PFSK-1 (cell line): ENCODE data around the gene RAC2.

ENCODE experiments used
- FOXP2 ChIP-seq: optimal IDR thresholded peaks from 2 replicates; pipeline ENCODE3; 2011; ENCODE audit warnings: borderline replicate concordance, control low read depth, inconsistent platforms; ENCODE audit not compliant: insufficient read depth; ENCODE audit errors: extremely low read length, extremely low read depth
- POLR2AphosphoS5 ChIP-seq: IDR thresholded peaks from 2 replicates; pipeline ENCODE4 v1.6.1; 2012; ENCODE audit warnings: low read depth, mild to moderate bottlenecking, control low read depth, low read length, moderate library complexity
- SIN3A ChIP-seq: IDR thresholded peaks from 2 replicates; pipeline ENCODE4 v1.6.1; 2012; ENCODE audit warnings: mild to moderate bottlenecking, low read length, moderate library complexity, borderline replicate concordance; ENCODE audit not compliant: insufficient read depth
- TAF1 ChIP-seq: IDR thresholded peaks from 2 replicates; pipeline ENCODE4 v1.6.1; 2012; ENCODE audit warnings: low read length, control low read depth, borderline replicate concordance; ENCODE audit not compliant: insufficient read depth
- TF ChIP-seq, protein P1 (sequence below), 2 experiments: IDR thresholded peaks; 2 replicates each; pipeline versions ENCODE4 v1.6.1 to v1.8.0; 2011 to 2012; ENCODE audit warnings: low read depth in 2 of 2, low read length in 2 of 2, control low read depth in 1 of 2, inconsistent platforms in 1 of 2, mild to moderate bottlenecking in 1 of 2, moderate library complexity in 1 of 2; ENCODE audit not compliant: insufficient read depth in 1 of 2

RAC2 gene

DNA sequence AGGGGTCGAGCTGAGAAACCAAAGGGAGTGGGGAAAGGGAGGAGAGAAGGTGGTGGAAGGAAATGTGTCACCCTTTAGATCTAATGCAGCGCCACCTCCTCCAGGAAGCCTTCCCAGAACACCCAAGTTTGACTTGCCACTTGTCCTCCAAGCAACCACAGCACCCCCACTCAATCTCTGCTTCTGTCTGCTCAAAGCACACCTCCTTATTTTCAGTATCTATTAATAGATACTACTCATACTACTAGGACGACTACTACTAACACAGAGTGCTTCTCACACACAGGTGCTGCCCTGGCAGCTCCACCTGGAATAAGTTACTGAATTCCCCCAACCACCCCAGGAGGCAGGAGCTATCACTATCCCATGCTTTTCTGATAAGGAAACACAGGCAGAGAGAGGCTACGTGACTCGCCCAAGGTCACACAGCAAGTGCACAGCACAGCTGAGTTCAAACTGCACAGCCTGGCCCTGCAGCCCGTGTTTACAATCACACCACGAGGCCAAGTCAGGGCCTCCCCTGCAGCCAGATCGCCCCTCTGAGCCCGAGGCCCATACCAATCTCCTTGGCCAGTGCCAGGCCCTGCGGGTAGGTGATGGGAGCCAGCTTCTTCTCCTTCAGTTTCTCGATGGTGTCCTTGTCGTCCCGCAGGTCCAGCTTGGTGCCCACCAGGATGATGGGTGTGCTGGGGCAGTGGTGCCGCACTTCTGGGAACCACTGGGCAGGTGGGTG lies 13.2 kb downstream of the RAC2 start:
- no peak for TF ChIP-seq SIN3A
- TF ChIP-seq, protein P1, sequence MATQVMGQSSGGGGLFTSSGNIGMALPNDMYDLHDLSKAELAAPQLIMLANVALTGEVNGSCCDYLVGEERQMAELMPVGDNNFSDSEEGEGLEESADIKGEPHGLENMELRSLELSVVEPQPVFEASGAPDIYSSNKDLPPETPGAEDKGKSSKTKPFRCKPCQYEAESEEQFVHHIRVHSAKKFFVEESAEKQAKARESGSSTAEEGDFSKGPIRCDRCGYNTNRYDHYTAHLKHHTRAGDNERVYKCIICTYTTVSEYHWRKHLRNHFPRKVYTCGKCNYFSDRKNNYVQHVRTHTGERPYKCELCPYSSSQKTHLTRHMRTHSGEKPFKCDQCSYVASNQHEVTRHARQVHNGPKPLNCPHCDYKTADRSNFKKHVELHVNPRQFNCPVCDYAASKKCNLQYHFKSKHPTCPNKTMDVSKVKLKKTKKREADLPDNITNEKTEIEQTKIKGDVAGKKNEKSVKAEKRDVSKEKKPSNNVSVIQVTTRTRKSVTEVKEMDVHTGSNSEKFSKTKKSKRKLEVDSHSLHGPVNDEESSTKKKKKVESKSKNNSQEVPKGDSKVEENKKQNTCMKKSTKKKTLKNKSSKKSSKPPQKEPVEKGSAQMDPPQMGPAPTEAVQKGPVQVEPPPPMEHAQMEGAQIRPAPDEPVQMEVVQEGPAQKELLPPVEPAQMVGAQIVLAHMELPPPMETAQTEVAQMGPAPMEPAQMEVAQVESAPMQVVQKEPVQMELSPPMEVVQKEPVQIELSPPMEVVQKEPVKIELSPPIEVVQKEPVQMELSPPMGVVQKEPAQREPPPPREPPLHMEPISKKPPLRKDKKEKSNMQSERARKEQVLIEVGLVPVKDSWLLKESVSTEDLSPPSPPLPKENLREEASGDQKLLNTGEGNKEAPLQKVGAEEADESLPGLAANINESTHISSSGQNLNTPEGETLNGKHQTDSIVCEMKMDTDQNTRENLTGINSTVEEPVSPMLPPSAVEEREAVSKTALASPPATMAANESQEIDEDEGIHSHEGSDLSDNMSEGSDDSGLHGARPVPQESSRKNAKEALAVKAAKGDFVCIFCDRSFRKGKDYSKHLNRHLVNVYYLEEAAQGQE (IDR thresholded peaks at IDR 0.05; ENCODE audit: insufficient read depth in 1 of 2, low read depth in 2 of 2, low read length in 2 of 2), result no peak
- TF ChIP-seq POLR2AphosphoS5, result no peak
- TF ChIP-seq FOXP2, result no peak
- no peak for TF ChIP-seq TAF1

DNA sequence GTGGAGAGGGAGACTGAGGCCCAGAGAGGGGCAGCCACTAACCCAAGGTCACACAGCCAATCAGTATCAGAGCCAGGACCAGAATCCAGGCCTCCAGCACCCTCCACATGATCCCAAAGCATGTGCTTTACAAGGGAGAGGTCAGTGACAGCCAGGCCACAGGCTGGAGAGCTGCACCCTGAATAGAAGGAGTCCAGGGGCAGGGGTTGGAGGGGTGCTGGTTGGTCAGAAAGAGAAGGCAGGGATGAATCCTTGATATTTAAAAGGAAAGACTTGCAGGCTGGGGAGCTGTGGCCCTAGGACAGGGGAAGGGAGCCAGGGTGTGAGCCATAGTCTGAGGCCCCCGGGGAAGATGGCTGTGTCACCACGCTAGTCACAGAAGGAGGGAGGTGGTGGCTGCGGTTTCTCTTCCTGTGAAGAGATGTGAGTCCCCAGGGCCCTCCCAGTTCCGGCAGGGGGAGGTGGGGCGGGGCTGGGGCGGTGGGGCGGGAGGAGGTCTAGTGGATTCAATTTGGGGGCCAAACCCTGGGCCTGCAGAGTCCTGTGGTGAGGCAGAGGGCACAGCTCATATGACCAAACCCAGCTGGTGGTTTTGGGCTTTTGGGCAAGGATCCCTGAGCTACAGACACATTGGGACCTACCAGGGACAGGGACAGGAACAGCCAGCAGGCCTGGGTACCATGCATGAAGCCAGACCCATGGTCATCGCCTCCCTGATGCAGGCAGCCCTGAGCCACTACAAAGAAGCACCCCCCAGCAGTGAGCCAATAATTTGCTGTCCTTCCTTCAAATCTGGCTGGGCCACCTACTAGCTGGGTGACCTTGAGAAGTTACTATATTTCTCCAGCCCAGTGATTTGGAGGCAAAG lies 14.0 kb downstream of the RAC2 start:
- no peak for TF ChIP-seq FOXP2
- TF ChIP-seq, protein P1 (IDR thresholded peaks at IDR 0.05; ENCODE audit: insufficient read depth in 1 of 2, low read depth in 2 of 2, low read length in 2 of 2), result no peak

DNA sequence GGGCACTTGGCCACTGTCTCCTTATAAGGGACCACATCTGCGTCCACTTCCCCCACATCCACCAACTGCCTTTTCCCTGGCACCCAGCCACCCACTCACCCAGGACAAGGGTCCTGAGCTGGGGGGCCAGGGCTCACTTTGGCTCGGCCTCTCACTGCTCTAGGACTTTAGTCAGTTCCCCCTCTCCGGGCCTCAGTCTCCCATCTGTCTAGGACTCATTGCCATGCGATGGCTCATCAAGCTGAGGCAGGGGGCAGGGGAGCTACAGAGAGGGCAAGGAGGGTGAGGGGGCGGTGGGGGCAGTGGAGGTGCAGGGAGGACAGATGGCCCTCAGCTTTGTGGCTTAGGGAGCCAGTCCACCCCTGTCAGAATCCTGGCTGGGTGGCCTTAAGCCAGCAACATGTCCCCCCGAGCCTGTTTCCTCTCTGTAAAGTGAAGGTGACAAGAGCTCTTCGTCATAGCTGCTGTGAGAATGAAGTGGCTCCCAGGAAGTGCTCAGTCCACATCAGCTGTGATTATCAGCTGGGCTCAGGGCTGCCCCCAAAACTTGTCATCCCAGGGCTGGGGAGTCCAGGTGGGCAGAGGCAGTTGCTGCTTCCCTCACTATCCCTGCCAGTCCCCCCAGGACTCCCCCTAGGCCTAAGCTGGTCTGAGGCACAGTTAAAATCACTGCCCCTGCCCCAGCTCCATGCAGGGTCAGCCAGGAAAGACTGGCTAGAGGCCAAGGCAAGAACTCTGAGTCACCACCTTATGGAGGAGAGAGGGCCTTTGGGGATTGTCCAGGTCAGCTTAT lies 14.9 kb downstream of the RAC2 start:
- no peak for TF ChIP-seq FOXP2
- no peak for TF ChIP-seq TAF1
- TF ChIP-seq, protein P1 (IDR thresholded peaks at IDR 0.05; ENCODE audit: insufficient read depth in 1 of 2, low read depth in 2 of 2, low read length in 2 of 2), result no peak
- no peak for TF ChIP-seq POLR2AphosphoS5
- TF ChIP-seq SIN3A, result no peak

DNA sequence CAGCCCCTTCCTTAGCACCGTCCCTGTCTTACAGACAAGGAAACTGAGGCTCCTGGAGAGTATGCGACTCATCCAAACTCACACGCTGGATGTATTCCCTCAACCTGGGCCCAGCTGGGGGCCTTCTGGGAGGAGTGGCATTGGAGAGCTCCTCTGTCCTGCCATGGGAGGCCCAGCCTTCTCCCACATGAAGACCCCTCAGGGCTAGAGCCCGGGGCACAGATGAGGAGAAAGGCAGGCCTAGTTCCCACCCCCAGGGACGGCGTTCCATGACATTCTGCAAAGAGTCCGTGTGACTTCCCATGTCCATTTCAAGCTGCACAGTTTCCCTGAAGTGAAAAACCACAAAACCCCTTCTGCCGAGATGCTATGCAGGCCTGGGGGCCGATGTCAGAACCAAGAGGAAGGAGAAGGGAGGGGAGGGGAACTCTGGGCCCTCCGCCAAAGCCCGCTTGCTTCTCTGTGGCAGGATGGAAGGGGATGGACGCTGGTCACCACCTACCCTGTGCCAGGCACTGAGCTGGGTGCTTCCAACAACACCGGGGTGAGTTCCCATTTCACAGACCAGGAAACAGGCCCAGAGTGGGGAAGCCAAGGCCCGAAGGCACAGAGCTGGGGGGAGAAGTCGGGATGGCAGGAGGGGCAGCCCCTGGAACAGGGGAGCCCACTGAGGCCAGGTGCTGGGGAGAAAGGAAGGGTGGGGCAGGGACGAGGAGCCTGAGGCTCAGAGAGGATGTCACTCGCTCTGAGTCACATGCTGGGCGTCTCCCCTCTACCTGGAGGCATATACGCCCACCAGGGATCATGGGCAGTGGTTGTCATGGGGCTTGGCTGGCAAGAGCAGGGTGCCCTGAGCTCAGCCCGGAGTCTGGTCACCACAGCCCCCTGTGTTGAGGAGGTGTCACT lies 15.7 kb downstream of the RAC2 start:
- TF ChIP-seq POLR2AphosphoS5 (no peak), SIN3A (no peak), FOXP2 (no peak), TAF1 (no peak)
- TF ChIP-seq, protein P1 (IDR thresholded peaks at IDR 0.05; ENCODE audit: insufficient read depth in 1 of 2, low read depth in 2 of 2, low read length in 2 of 2), result no peak
